ENCODE data around the gene PGPEP1. TPM values are rescaled to one million over a fixed set of nuclear protein-coding genes. Genes with fewer than 3 reads are reported as not detected.
A peak's percentile ranks its signal among the peaks of the same experiment; 100 is the strongest.

Gene PGPEP1
- polyA plus RNA-seq, 3 donors from 2014 or later, result 8.2 to 20.6 (median 17.5) TPM

DNA sequence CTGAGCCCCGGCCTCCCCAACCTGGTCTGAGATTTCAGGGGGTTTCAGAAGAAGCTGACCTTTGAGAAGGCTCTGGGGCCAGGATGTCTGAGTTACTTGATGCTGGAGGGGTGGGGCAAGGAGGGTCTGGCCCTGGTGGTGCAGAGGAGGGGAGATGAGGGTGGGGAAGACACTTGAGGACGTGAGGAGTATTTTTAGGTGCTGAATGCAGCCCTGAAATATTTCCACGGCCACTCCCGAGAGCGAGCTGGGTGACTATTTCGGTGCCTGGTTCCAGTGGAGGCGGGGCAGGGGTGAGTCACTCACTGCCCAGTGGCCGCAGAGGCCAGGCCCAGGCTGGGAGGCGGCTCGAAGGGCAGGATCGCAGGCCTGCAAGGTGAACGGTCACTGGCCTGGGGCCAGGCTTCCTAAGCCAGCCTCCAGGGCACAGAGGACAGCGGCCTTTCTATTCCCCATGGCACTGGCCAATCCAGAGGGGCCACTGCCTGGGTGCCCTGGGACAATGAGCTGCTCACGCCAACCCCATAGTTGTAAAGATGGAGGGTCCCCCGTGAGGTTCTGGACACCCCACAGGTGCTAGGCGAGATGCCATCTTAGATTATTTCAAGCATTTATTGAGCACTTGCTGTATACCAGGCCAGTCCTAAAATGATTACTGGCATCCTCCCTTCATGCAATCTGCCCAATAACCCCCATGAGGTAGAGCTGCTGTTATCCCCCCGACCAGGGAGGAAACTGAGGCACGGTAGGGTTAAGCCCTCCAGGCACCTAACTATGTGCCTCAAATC is 39.3 kb upstream of the PGPEP1 start:
- no peaks in the 10 kb centered on the region for H3K36me3 Mint-ChIP-seq
- peaks cover 17 to 28% (median 20%) of the 10 kb centered on the region in 3 donors for H3K27me3 Mint-ChIP-seq (ENCODE audit: low read depth in 3 of 3)
- peak overlapping the region in 3 of 5 donors; percentile 35 to 53 (median 41) for H3K4me3 Mint-ChIP-seq
- H3K27ac Mint-ChIP-seq, result peak overlapping the region; percentile 63 to 88 (median 80)
- H3K9me3 Mint-ChIP-seq, result no peaks in the 10 kb centered on the region
- no peak for DNase-seq
- H3K4me1 Mint-ChIP-seq, result peaks cover 31 to 35% of the 10 kb centered on the region in 2 donors

DNA sequence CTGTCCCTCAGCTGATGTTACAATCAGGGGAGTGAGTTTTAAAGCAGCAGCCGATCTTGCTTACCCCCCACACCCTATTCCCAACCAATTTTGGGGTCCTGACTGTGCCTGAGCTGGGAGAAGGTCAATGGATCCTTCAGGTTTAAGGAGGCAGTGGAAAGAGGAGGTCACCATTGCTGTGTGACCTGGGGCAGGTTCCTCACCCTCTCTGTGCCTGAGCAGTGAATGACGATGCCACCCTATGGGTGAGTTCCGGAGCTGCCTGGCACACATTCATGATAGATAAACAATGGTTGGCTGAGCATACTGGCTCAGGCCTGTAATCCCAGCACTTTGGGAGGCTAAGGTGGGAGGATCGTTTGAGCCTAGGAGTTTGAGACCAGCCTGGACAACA is 38.7 kb upstream of the PGPEP1 start:
- Mint-ChIP-seq H3K4me3 (peak overlapping the region in 4 of 5 donors; percentile 27 to 53 (median 38)), H3K36me3 (peaks cover 0 to 2% (median 0%) of the 10 kb centered on the region in 3 donors), H3K9me3 (no peaks in the 10 kb centered on the region), H3K27ac (peak overlapping the region; percentile 63 to 88 (median 80)), H3K4me1 (peaks cover 32 to 37% of the 10 kb centered on the region in 2 donors), H3K27me3 (ENCODE audit: low read depth in 3 of 3) (peaks cover 17 to 28% (median 20%) of the 10 kb centered on the region in 3 donors)
- no peak for DNase-seq

DNA sequence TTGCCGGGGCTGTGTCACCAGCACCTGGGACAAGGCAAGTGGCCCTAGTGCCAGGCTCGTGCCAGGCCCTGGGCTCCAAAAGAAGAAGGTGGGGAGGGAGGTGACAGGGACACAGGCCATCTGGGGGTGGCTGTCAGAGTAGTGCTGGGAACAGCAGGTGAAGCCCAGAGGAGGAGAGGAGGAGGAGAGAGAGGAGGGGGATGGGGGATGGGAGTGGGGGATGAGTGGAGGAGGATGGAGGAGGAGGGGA is 36.3 kb upstream of the PGPEP1 start:
- Mint-ChIP-seq H3K4me1 (peaks cover 38% of the 10 kb centered on the region in 2 donors), H3K36me3 (peaks cover 3 to 5% (median 4%) of the 10 kb centered on the region in 3 donors), H3K27me3 (ENCODE audit: low read depth in 3 of 3) (peaks cover 17 to 28% (median 20%) of the 10 kb centered on the region in 3 donors), H3K27ac (peak overlapping the region; percentile 98 to 100 (median 99)), H3K4me3 (peak overlapping the region; percentile 86 to 99 (median 92)), H3K9me3 (no peaks in the 10 kb centered on the region)
- DNase-seq, result no peak

DNA sequence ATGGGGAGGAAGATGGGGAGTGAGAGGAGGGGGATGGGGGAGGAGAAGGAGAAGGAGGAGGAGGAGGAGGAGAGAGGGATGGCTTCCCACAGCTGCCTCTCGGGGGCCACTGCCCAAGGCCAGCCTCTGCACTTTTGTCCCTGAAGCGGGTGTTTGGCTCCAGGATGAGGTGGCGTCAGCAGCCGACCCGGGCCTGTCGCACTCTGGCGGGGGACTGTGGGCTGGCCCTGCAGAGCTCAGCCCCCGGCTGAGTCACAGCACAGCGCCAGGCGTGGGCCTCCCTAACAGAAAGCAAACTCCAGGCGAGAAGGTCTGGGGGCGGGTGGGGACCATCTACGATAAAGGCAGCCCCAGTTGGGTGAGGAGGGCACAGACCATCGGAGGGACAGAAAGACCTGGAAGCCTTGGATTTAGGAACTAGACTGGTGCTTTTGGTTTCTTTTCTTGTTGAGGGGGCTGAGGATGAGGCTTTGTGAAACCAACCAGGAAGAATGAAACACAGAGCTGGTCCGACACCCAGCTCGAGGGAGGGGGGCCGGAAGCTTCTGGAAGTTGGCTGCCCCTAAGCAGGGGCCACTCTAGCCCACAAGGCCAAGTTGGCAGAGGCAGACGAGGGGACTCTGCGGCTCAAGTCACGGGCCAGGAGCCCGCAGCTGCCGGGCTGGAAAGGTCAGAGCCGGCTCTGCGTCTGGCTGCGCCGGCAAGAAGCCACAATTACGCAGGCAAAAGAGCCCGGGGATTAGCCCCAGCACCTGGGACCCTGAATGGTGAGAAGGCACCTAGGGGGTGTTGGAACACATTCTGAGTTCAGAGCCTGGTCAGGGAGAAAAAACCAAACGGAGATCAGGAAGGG is 35.7 kb upstream of the PGPEP1 start:
- Mint-ChIP-seq H3K4me1 (peaks cover 38% of the 10 kb centered on the region in 2 donors), H3K9me3 (no peaks in the 10 kb centered on the region), H3K4me3 (peak overlapping the region; percentile 86 to 99 (median 92)), H3K27me3 (ENCODE audit: low read depth in 3 of 3) (peaks cover 17 to 28% (median 20%) of the 10 kb centered on the region in 3 donors), H3K27ac (peak overlapping the region; percentile 98 to 100 (median 99)), H3K36me3 (peaks cover 3 to 5% (median 4%) of the 10 kb centered on the region in 3 donors)
- peak; percentile 88 to 89 (median 89) for DNase-seq

DNA sequence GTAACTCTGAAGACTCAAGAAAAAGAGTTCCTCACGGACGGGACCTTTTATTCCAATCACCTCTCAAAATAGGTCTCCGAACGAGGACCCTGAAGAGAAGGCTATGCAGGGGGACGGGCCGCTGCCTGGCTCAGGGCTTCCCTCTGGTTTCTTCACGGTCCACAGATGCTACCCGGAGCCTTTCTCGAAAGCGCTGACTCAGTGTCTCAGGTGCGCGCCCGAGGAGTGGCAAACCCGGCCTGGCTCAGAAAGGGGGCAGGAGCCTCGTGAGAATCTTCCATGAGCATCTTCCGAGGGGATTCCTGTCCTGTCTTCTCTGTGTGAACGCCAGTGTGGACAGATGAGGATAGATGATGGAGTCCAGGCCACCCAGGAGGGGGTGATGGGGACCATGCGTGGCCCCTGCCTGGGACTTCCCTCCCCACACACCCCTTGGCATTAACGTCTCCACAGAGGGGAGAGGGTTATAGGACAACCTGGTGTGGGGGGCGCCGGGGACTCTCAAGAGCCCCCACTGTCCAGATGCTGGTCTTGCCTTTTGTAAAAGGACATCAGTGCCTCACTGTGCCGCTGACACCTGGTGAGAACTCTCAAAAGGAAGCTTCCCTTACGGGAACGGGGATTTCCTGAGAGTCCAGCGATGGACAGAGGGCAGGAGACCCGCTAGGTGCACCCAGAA is 34.0 kb upstream of the PGPEP1 start:
- H3K27me3 Mint-ChIP-seq (ENCODE audit: low read depth in 3 of 3), result peaks cover 19 to 28% (median 20%) of the 10 kb centered on the region in 3 donors
- peak overlapping the region in 4 of 5 donors; percentile 88 to 99 (median 94) for H3K4me3 Mint-ChIP-seq
- DNase-seq, result no peak
- no peaks in the 10 kb centered on the region for H3K9me3 Mint-ChIP-seq
- H3K36me3 Mint-ChIP-seq, result peaks cover 3 to 5% (median 4%) of the 10 kb centered on the region in 3 donors
- peak overlapping the region; percentile 98 to 100 (median 99) for H3K27ac Mint-ChIP-seq
- peaks cover 44 to 45% of the 10 kb centered on the region in 2 donors for H3K4me1 Mint-ChIP-seq

DNA sequence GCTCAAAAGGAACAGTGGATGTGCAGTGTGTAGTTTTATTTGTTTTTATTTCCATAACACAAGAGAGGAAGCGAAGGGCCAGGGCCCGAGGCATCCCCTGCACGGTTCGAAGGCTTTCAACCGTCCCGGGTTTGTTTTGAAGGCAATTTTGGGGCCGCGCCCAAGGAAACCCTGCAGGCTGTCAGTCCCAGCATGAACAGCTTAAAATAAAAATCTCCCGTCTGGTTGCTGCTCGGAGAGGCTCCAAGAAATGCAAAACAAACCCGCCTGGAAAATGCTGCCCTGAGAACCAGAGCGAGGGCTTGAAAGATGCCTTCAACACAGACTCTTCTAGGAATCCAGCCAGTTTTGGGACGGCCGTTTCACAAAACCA is 33.5 kb upstream of the PGPEP1 start:
- peaks cover 3 to 5% (median 4%) of the 10 kb centered on the region in 3 donors for H3K36me3 Mint-ChIP-seq
- H3K27me3 Mint-ChIP-seq (ENCODE audit: low read depth in 3 of 3), result peaks cover 19 to 28% (median 20%) of the 10 kb centered on the region in 3 donors
- peaks cover 39 to 45% of the 10 kb centered on the region in 2 donors for H3K4me1 Mint-ChIP-seq
- H3K4me3 Mint-ChIP-seq, result peak overlapping the region in 4 of 5 donors; percentile 27 to 62 (median 48)
- no peaks in the 10 kb centered on the region for H3K9me3 Mint-ChIP-seq
- no peak for DNase-seq
- H3K27ac Mint-ChIP-seq, result peak overlapping the region; percentile 88 to 99 (median 98)

DNA sequence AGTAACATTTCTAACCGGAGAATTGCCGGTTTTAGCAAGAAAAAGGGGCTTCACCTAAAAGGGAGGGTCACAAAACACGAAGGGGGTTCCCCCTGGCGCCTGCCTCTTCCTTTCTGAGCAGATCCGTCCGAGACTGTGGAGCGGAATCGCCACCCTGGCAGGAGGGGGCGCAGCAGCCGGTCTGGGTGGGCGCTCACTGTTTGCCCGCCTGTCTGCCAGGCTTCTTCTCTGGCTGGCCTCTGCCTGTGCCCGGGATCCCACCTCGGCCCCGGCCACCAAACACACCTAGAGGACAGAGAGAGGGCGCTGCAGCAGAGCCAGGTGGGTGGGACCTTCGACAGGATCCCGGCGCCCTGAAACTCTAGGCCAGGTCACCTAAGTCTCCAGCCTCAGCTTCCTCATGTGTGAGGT is 33.1 kb upstream of the PGPEP1 start:
- no peak for DNase-seq
- H3K27ac Mint-ChIP-seq, result peak overlapping the region; percentile 68 to 99 (median 89)
- H3K9me3 Mint-ChIP-seq, result no peaks in the 10 kb centered on the region
- peak overlapping the region in 3 of 5 donors; percentile 44 to 62 (median 51) for H3K4me3 Mint-ChIP-seq
- H3K27me3 Mint-ChIP-seq (ENCODE audit: low read depth in 3 of 3), result peaks cover 19 to 28% (median 20%) of the 10 kb centered on the region in 3 donors
- peaks cover 35 to 45% of the 10 kb centered on the region in 2 donors for H3K4me1 Mint-ChIP-seq
- peaks cover 3 to 5% (median 4%) of the 10 kb centered on the region in 3 donors for H3K36me3 Mint-ChIP-seq

DNA sequence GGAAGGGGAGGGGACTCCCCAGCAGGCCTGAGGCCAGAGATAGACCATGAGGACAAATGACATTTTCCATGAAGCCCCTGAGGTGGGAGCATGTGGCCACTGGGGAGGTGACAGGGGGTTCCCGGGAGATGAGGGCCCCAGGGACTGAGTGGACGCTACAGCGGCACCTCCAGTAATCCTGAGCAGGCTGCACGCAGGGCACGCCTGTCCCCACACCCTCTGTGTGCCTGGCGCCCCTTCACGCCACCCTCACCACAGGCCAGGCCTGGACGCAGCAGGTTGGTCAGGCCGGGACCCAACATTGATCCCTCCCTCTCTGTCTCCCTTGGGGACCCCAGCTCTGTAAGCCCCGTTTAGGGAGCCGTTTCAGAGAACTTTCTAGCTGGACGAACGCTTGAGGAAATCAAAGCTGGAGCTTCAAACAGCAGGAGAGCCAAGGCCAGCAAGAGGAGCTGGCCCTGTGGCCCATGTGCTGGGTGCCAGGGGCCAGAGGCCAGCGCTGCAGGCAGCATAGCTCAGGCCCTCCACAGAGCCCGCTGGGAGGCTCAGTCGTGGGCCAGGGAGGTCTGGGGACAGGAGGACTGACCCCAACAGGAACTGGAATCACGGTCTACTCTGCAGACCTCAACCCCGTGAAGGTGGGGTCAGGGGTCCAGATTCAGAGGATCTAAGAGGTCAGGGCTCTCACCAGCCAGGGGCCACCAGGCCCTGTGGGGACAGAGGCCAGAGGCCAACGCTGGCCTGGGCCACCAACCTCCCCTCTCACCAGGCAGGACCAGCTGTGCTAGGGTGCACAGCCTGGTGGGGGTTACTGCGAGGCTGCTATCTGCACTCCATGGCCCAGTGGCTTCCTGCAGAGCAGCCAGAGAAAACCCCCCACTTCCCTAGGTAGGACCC is 32.1 kb upstream of the PGPEP1 start:
- H3K4me1 Mint-ChIP-seq, result peaks cover 34 to 43% of the 10 kb centered on the region in 2 donors

DNA sequence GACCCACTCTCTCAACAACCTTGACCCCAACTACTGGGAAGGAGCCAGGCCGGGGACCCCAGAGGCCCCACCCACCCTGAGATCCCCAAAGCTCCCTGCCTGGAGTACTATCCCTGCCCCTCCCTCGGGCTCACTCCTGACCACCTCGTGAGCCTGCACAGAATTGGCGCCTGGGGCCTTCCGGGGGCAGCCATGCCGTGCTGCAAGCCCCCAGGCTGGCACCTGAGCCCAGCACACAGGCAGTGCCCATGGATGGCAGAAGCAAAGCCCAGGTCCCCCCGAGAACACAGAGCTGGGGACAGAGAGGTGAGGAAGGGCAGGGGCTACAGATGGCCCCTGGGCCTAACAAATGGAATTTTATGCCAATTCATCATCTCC is 31.5 kb upstream of the PGPEP1 start:
- Mint-ChIP-seq H3K4me1 (peaks cover 28 to 36% of the 10 kb centered on the region in 2 donors), H3K9me3 (no peaks in the 10 kb centered on the region), H3K36me3 (peaks cover 3 to 5% (median 4%) of the 10 kb centered on the region in 3 donors), H3K27ac (peak overlapping the region in 2 of 6 donors; percentile 7 to 56), H3K4me3 (no peak overlapping the region), H3K27me3 (ENCODE audit: low read depth in 3 of 3) (peaks cover 12 to 21% (median 12%) of the 10 kb centered on the region in 3 donors)
- no peak for DNase-seq

More for the DNA sequence above, 32.1 kb upstream of the PGPEP1 start:
- no peak overlapping the region for H3K4me3 Mint-ChIP-seq
- no peaks in the 10 kb centered on the region for H3K9me3 Mint-ChIP-seq
- peaks cover 3 to 5% (median 4%) of the 10 kb centered on the region in 3 donors for H3K36me3 Mint-ChIP-seq
- H3K27me3 Mint-ChIP-seq (ENCODE audit: low read depth in 3 of 3), result peaks cover 17 to 27% (median 19%) of the 10 kb centered on the region in 3 donors
- DNase-seq, result no peak
- peak overlapping the region in 2 of 6 donors; percentile 12 to 90 for H3K27ac Mint-ChIP-seq

DNA sequence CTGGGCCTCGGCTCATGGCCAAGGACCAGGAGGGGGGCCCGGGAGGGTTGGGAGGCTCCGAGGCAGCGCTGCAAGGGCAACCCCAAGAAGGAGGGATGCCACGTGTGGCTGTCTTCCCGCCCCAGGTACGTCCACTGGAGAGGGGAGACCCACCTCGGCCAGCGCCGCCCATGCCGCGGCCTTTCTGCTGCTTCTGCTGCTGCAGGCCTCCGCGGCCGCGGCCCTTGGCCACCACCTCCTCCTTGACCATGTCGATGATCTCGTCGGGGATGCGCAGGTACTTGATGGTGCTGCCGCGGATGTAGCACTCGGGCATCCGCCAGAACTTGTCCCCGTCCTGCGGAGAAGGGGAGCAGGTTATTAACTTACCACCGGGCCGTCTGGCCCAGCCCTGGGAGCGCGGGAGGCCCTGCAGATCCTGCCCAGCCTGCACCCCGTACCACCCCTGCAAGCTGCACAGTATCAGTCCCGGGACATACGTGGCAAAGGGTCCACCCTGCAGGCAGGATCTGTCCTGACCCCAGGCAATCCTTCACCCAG is 30.8 kb upstream of the PGPEP1 start:
- H3K4me1 Mint-ChIP-seq, result peaks cover 22 to 30% of the 10 kb centered on the region in 2 donors
- H3K27ac Mint-ChIP-seq, result no peak overlapping the region
- no peak for DNase-seq
- no peak overlapping the region for H3K4me3 Mint-ChIP-seq
- peaks cover 4 to 6% (median 5%) of the 10 kb centered on the region in 3 donors for H3K36me3 Mint-ChIP-seq
- H3K9me3 Mint-ChIP-seq, result no peaks in the 10 kb centered on the region
- peaks cover 6 to 15% (median 6%) of the 10 kb centered on the region in 3 donors for H3K27me3 Mint-ChIP-seq (ENCODE audit: low read depth in 3 of 3)

DNA sequence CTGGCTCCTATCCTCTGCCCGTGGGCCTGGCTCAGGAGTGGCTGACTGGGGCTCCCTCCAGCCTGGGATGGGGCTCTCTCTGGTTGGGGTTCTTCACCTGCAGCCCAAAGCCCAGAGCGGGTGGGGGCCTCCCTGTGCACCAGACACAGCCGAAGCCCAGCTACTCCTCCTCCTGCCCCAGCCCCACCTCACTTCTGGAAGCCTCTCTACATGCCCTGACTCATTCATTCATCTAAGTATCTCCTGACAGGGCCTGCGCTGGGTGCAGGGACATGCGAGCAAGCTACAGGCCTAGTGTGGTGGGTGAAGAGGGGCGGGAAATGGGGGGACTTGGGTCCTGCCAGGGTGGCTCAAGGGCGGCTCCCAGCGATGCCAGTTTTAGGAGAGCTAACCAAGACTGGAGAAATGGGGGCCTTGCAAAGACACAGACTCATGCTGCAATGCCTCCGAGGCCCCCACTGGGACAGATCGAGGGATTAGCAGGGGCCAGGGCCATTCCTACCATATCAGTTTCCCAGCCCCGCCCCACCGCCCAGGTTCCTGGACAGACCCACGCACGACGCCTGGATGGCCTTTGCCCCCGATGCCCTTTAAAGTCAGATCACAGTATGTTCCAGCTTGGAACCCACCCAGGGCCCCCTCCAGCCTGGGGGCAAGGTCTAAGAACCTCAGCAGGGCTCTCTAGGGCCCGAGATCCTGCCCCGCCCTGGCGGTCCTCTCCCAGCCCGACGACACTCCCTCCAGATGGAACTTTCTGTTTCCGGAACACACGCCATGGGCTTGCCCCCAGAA is 30.1 kb upstream of the PGPEP1 start:
- H3K4me3 Mint-ChIP-seq, result no peak overlapping the region
- H3K27ac Mint-ChIP-seq, result peak overlapping the region in 5 of 6 donors; percentile 10 to 66 (median 40)
- DNase-seq, result no peak
- H3K36me3 Mint-ChIP-seq, result peaks cover 4 to 6% (median 5%) of the 10 kb centered on the region in 3 donors
- no peaks in the 10 kb centered on the region for H3K9me3 Mint-ChIP-seq
- H3K4me1 Mint-ChIP-seq, result peaks cover 15 to 23% of the 10 kb centered on the region in 2 donors
- H3K27me3 Mint-ChIP-seq (ENCODE audit: low read depth in 3 of 3), result peaks cover 0 to 8% (median 2%) of the 10 kb centered on the region in 3 donors

DNA sequence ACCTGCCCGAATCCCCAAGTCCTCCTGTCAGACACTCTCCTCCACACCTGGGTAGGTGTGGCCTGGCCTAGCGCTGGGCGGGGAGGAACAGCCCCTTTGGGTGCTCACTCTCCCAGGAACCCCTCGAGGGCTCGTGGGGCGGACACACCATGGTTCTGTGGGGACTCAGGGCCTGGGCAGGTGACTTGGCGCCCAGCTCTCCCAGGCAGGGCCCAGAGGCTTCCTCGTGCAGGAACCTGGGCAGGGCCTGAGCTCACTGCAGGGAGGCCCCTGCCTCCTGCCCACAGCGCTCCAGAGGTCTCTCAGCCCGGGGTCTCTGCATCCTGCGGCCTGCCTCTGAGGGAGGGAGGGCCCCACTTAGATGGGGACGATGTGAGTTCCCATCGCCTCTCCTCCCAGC is 29.4 kb upstream of the PGPEP1 start:
- Mint-ChIP-seq H3K4me3 (no peak overlapping the region), H3K27ac (peak overlapping the region in 3 of 6 donors; percentile 10 to 66 (median 40)), H3K9me3 (no peaks in the 10 kb centered on the region), H3K27me3 (ENCODE audit: low read depth in 3 of 3) (peaks cover 0 to 2% (median 2%) of the 10 kb centered on the region in 3 donors), H3K4me1 (peaks cover 12 to 22% of the 10 kb centered on the region in 2 donors), H3K36me3 (peaks cover 4 to 6% (median 5%) of the 10 kb centered on the region in 3 donors)
- DNase-seq, result no peak
